Spleen (tissue), 11 donors: Measurements from ENCODE around the gene SLC7A4. TPM values are rescaled to one million over a fixed set of nuclear protein-coding genes. Genes with fewer than 3 reads are reported as not detected.

Experiments
- DNase-seq: peaks from one replicate; pipeline ENCODE4 v3.0.0-alpha.2; 2020
- H3K27ac ChIP-seq, 8 donors: fragments of 200-600 bp; sonication (generic) in 7 of 8; 1 replicate in 4 of 8; 2 replicates in 4 of 8; pipeline versions ENCODE4 v1.5.0 to v1.8.0; 2016 to 2021; ENCODE audit warnings: inconsistent platforms in 4 of 8, mild to moderate bottlenecking in 4 of 8, moderate library complexity in 1 of 8
- H3K27me3 ChIP-seq, 7 donors: fragments of 200-600 bp; sonication (generic) in 6 of 7; replicated peaks in 1 of 7; 1 replicate in 4 of 7; 2 replicates in 3 of 7; pipeline versions ENCODE4 v1.5.0 to v1.8.0; 2016 to 2021; ENCODE audit warnings: inconsistent platforms in 3 of 7, mild to moderate bottlenecking in 1 of 7
- H3K36me3 ChIP-seq, 6 donors: fragments of 200-600 bp; sonication (generic) in 5 of 6; 1 replicate in 4 of 6; 2 replicates in 2 of 6; pipeline versions ENCODE4 v1.5.0 to v1.8.0; 2016 to 2021; ENCODE audit warnings: inconsistent platforms in 2 of 6
- H3K4me1 ChIP-seq, 6 donors: fragments of 200-600 bp; sonication (generic) in 5 of 6; 1 replicate in 3 of 6; 2 replicates in 3 of 6; pipeline versions ENCODE4 v1.5.0 to v1.8.0; 2016 to 2021; ENCODE audit warnings: inconsistent platforms in 3 of 6
- H3K4me3 ChIP-seq, 8 donors: fragments of 200-600 bp; sonication (generic) in 7 of 8; 1 replicate in 4 of 8; 2 replicates in 4 of 8; pipeline versions ENCODE4 v1.5.0 to v1.8.0; 2016 to 2021; ENCODE audit warnings: inconsistent platforms in 4 of 8, mild to moderate bottlenecking in 4 of 8, moderate library complexity in 2 of 8
- H3K9me3 ChIP-seq, 8 donors: fragments of 200-600 bp; sonication (generic) in 7 of 8; 1 replicate in 4 of 8; 2 replicates in 4 of 8; pipeline versions ENCODE4 v1.5.0 to v1.8.0; 2016 to 2021; ENCODE audit warnings: inconsistent platforms in 4 of 8
- POLR2A ChIP-seq, 3 donors: fragments of 450-650 bp; IDR thresholded peaks; one replicate each; pipeline ENCODE4 v1.5.1; 2017; ENCODE audit warnings: antibody characterized with exemption in 3 of 3, mild to moderate bottlenecking in 1 of 3
- POLR2AphosphoS5 ChIP-seq, 3 donors: sonication (generic); formaldehyde crosslinking; IDR thresholded peaks; one replicate each; pipeline ENCODE4 v1.5.1; 2017; ENCODE audit warnings: antibody characterized with exemption in 3 of 3
- WGBS, 5 donors: extraction: QIAGEN DNeasy Blood & Tissue Kit in 3 of 5; methylation state at CpG; one replicate each; pipeline versions ENCODE4 v1.1.5 to v1.1.7; 2013 to 2018; 5-methylcytosine and 5-hydroxymethylcytosine counted together
- intact Hi-C: fragments of 100-400 bp; cut with DNase I; formaldehyde crosslinking; loops from one replicate; pipeline ENCODE4 v1.15.0; 2023; ENCODE audit warnings: low total_unique reads
- polyA plus RNA-seq, 3 donors: library from polyadenylated mRNA; stranded (reverse); fragments of 200-250 nt; gene quantifications; one replicate each; pipeline ENCODE4 v1.2.1, GENCODE V29; 2013
- total RNA-seq, 7 donors: library from RNA; depleted of rRNA in 3 of 7; stranded (reverse); fragments of >200 nt in 3 of 7; fragmentation: NEBNext Ultra II Directional in 4 of 7; extraction: Animal tissue kit (Norgen Biotek cat#: 25700) in 4 of 7; gene quantifications; one replicate each; pipeline versions ENCODE4 v1.1.0 to v1.2.1, GENCODE V29; 2016 to 2021
- TF ChIP-seq, protein P1 (sequence below), 11 experiments: fragments of 200-600 bp in 7 of 11; fragments of 450-650 bp in 4 of 11; sonication (generic) in 4 of 11; IDR thresholded peaks in 8 of 11; conservative IDR thresholded peaks in 3 of 11; 1 replicate in 7 of 11; 2 replicates in 4 of 11; pipeline versions ENCODE4 v1.4.0 to v1.8.0; 2016 to 2021; ENCODE audit warnings: antibody characterized with exemption in 11 of 11, inconsistent platforms in 4 of 11, mild to moderate bottlenecking in 1 of 11
- donor health status: healthy with polysubstance abuse.
- donor health status: DM: no; HTN: no; CAD: no; lungs with moderate emphysema.
- donor health status: DM: no; HTN: no; CAD: no.
- donor health status: Bipolar disorder and iron deficiency.
- donor health status: healthy.
- donor health status: DM: no; HTN: no; CAD: no.
- donor health status: DM: yes; HTN: yes; CAD: no.

The SLC7A4 gene
- total and polyA plus RNA-seq, 10 donors, result 0.11 to 0.95 (median 0.29) TPM; not detected in 3

DNA sequence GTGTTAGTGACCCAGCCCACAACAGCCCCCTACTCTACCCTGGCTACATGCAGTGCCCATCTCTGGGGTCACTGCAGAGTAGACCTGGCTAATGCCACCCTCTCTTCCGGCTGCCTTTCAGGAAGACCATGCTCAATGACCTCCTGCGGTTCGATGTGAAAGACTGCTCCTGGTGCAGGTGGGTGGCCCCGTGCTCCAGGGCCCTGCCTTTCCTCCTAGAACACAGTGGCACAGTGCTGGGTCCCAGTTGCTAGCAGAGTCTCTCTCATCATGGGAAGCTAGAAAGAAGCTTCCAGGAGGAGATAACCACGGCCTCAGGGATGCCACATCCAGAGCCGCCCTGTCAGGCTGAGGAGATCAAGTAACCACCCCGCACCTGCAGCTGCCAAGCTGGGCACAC lies 46.6 kb downstream of the SLC7A4 start:
- Histone ChIP-seq H3K27me3 (no peaks in the 10 kb centered on the region), H3K4me1 (peaks cover 18 to 43% (median 25%) of the 10 kb centered on the region in 6 donors), H3K36me3 (peaks cover 0 to 74% (median 34%) of the 10 kb centered on the region in 6 donors), H3K4me3 (no peak overlapping the region), H3K27ac (no peak overlapping the region), H3K9me3 (no peaks in the 10 kb centered on the region)
- WGBS, 5 donors, result 90 to 98% (median 95%) methylated on average over 3 to 7 of the region's 7 CpGs
- TF ChIP-seq POLR2A (IDR thresholded peaks at IDR 0.05), result no peak
- TF ChIP-seq POLR2AphosphoS5 (IDR thresholded peaks at IDR 0.05), result no peak
- TF ChIP-seq, protein P1, sequence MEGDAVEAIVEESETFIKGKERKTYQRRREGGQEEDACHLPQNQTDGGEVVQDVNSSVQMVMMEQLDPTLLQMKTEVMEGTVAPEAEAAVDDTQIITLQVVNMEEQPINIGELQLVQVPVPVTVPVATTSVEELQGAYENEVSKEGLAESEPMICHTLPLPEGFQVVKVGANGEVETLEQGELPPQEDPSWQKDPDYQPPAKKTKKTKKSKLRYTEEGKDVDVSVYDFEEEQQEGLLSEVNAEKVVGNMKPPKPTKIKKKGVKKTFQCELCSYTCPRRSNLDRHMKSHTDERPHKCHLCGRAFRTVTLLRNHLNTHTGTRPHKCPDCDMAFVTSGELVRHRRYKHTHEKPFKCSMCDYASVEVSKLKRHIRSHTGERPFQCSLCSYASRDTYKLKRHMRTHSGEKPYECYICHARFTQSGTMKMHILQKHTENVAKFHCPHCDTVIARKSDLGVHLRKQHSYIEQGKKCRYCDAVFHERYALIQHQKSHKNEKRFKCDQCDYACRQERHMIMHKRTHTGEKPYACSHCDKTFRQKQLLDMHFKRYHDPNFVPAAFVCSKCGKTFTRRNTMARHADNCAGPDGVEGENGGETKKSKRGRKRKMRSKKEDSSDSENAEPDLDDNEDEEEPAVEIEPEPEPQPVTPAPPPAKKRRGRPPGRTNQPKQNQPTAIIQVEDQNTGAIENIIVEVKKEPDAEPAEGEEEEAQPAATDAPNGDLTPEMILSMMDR (IDR thresholded peaks at IDR 0.05 in 8 of 11, conservative IDR thresholded peaks at IDR 0.05 in 3 of 11), result no peak
- intact Hi-C loops, result no loop called here
- DNase-seq, result no peak

DNA sequence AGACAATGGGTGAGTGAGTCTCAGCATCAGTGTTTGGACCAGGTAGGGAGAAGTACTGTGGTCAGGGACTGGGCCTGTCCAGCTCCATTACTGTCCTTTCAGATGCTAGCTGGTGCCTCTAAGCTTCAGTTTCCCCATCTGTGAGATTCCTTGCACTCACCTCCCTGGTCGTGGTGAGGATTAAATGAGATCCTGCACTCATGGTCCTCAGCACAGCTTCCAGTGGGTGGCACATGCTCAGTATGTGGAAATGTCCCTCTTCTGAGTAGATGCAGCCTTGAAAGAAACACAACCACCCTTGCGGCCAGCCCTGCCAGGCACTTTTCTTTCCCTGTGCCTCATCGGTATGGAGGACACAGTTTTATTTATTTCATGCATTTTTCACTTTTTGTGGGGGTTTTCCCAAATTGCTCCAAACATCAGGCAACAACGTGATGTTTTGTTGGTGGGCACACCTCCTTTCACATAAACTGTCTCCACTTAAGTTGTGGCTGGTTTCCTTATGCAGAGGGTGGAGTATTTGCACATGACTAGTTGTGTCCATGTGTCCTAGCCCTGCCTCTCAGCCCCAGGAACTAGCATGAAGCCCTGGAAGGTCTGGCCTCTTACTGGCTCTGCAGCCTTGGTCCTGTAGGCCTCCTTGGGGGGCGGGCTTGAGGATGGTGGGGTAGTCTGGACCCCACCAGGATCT lies 49.1 kb downstream of the SLC7A4 start:
- H3K36me3 ChIP-seq, result peaks cover 0 to 49% (median 26%) of the 10 kb centered on the region in 6 donors
- peaks cover 0 to 10% (median 7%) of the 10 kb centered on the region in 8 donors for H3K9me3 ChIP-seq
- no peak for DNase-seq
- no peak for TF ChIP-seq POLR2AphosphoS5 (IDR thresholded peaks at IDR 0.05)
- TF ChIP-seq, protein P1 (IDR thresholded peaks at IDR 0.05 in 8 of 11, conservative IDR thresholded peaks at IDR 0.05 in 3 of 11), result no peak
- no peak for TF ChIP-seq POLR2A (IDR thresholded peaks at IDR 0.05)
- H3K27ac ChIP-seq, result peak overlapping the region in 3 of 8 donors; percentile 91 to 96 (median 95)
- intact Hi-C loops, result no loop called here
- no peaks in the 10 kb centered on the region for H3K27me3 ChIP-seq
- 71 to 85% (median 78%) methylated on average over 5 of the region's 5 CpGs for WGBS, 5 donors
- peaks cover 18 to 50% (median 40%) of the 10 kb centered on the region in 6 donors for H3K4me1 ChIP-seq
- H3K4me3 ChIP-seq, result peak overlapping the region in 7 of 8 donors; percentile 59 to 89 (median 77)

DNA sequence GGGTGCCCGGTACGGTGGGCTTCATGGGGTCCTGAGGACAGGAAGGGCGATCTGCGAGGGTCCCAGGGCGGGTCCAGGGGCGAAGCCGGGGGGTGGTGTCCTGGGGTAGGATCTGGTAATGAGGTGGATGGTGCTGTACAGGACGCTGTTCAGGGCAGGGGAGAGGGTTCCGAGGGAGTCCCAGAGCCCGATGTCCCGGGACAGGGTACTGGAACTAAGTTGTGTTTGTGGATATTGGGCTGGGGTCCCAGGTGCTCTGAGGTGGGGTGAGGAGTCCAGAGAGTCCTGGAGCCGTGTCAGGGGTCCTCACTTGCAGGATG lies 49.8 kb downstream of the SLC7A4 start:
- Histone ChIP-seq H3K9me3 (peaks cover 0 to 13% (median 8%) of the 10 kb centered on the region in 8 donors), H3K4me1 (peaks cover 18 to 50% (median 40%) of the 10 kb centered on the region in 6 donors), H3K27me3 (no peaks in the 10 kb centered on the region), H3K4me3 (peak overlapping the region; percentile 59 to 92 (median 77)), H3K27ac (peak overlapping the region; percentile 87 to 96 (median 94)), H3K36me3 (peaks cover 0 to 42% (median 19%) of the 10 kb centered on the region in 6 donors)
- intact Hi-C loops, result no loop called here
- TF ChIP-seq POLR2A (IDR thresholded peaks at IDR 0.05), result no peak
- TF ChIP-seq, protein P1 (IDR thresholded peaks at IDR 0.05 in 8 of 11, conservative IDR thresholded peaks at IDR 0.05 in 3 of 11), result no peak
- no peak for TF ChIP-seq POLR2AphosphoS5 (IDR thresholded peaks at IDR 0.05)
- DNase-seq, result no peak
- WGBS, 5 donors, result 2 to 4% (median 4%) methylated on average over 9 to 12 of the region's 12 CpGs

DNA sequence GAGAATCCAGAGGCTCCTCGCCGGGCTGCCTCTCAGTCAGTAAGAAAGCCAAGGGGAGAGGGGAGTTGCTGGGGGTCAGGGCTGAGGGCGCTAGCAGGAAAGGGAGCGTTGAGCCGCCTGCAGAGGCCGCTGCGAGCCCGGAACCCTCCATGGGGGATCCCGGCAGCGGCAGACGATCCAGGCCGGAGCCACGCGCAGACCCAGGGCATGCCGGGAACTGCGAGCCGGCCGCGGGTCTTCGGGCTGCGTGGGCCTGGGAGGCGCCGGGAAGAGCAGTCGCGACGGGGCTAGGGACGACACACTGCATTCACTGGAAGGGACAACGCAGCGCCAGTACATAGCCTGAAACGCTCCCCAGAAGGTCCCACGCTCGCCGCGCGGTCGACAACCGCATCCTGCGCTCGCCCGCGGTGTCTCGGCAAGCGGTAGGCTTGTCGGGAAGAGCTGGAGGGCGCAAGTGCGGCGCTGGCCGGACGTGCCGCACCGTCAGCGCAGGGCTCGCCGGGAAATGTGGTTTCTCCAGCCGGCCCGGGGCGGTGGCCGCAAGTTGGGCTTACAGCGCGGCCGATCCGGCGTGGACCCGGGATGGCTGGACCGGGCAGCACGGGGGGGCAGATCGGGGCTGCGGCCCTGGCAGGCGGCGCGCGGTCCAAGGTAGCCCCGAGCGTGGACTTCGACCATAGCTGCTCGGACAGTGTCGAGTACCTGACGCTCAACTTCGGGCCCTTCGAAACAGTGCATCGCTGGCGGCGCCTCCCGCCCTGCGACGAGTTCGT lies 50.4 kb downstream of the SLC7A4 start, which contains the start of gene LZTR1:
Gene LZTR1, plus strand, starts transcription at position 511 of the 776 bp plus-strand sequence. Its CDS starts 75 bp downstream, at position 586.
- TF ChIP-seq, protein P1 (IDR thresholded peaks at IDR 0.05 in 8 of 11, conservative IDR thresholded peaks at IDR 0.05 in 3 of 11), result peak; percentile 25 to 76 (median 59)
- TF ChIP-seq POLR2AphosphoS5 (IDR thresholded peaks at IDR 0.05) (peak; percentile 98 to 99 (median 98)), POLR2A (IDR thresholded peaks at IDR 0.05) (peak in 2 of 3 donors; percentile 44 to 88)
- H3K27me3 ChIP-seq, result no peaks in the 10 kb centered on the region
- WGBS, 5 donors, result 0 to 1% (median 0%) methylated on average over 10 to 87 of the region's 87 CpGs
- peaks cover 0 to 36% (median 13%) of the 10 kb centered on the region in 6 donors for H3K36me3 ChIP-seq
- DNase-seq, result peak; percentile 97
- H3K4me1 ChIP-seq, result peaks cover 18 to 50% (median 40%) of the 10 kb centered on the region in 6 donors
- intact Hi-C loops, result no loop called here
- peak within 1 kb of the TSS; percentile 87 to 96 (median 94) for H3K27ac ChIP-seq
- H3K9me3 ChIP-seq, result peaks cover 0 to 13% (median 8%) of the 10 kb centered on the region in 8 donors
- peak within 1 kb of the TSS; percentile 59 to 92 (median 77) for H3K4me3 ChIP-seq
